ENCODE results near the gene PEX10. TPM values are rescaled to one million over a fixed set of nuclear protein-coding genes. Genes with fewer than 3 reads are reported as not detected.

Gene PEX10
- total and polyA plus RNA-seq, 10 of the 15 experiments (the other 5 are each of a cell fraction or from before 2014, with no cell fraction given), result 0.24 to 24.9 (median 16.8) TPM; not detected in 1

GRCh38 chr1:2432441-2432844 lies 20.1 kb upstream of the PEX10 start:
- Histone ChIP-seq H3K36me3 (ENCODE audit: control insufficient read depth in 2 of 2, insufficient read depth in 2 of 2, low read length in 1 of 2) (no peaks in the 10 kb centered on the region), H3K27me3 (replicated peaks in 1 of 2; ENCODE audit: control insufficient read depth in 2 of 2, insufficient read depth in 2 of 2, low read length in 1 of 2) (no peaks in the 10 kb centered on the region; a peak in 2 of 4 replicates), H3K4me2 (ENCODE audit: control insufficient read depth, insufficient read depth) (no peak overlapping the region), H3K4me1 (ENCODE audit: control insufficient read depth, insufficient read depth, low read length) (no peaks in the 10 kb centered on the region), H4K20me1 (ENCODE audit: control insufficient read depth, insufficient read depth) (no peaks in the 10 kb centered on the region), H3K9ac (ENCODE audit: control insufficient read depth, insufficient read depth, low read length) (no peak overlapping the region), H2AFZ (ENCODE audit: control insufficient read depth, low read depth, low read length) (no peak overlapping the region), H3K27ac (ENCODE audit: control insufficient read depth, insufficient read depth) (no peak overlapping the region), H3K4me3 (no peak overlapping the region), H3K9me3 (replicated peaks; ENCODE audit: control insufficient read depth, insufficient read depth, low read length) (peaks cover 4% of the 10 kb centered on the region; the same call in 1 of the 3 replicates), H3K79me2 (ENCODE audit: control insufficient read depth, insufficient read depth, low read length) (no peaks in the 10 kb centered on the region)
- no TSS peak for BruUV-seq (replicated peaks)
- POLR2A ChIA-PET, result no interaction called here
- RAD21 ChIA-PET (ENCODE audit: unreplicated experiment), result no interaction called here
- SMC1A ChIA-PET (ENCODE audit: uncharacterized antibody, unreplicated experiment), result no interaction called here
- 18% methylated on average over 16 of the region's 16 CpGs for WGBS (ENCODE audit: insufficient coverage, insufficient replicate concordance, low lambda C conversion rate, missing lambda C conversion rate)
- intact Hi-C loops (cut with micrococcal nuclease; ENCODE audit: unreplicated experiment), result no loop called here
- in situ Hi-C loops (cut with MboI), result no loop called here
- FAIRE-seq (no peak), DNase-seq (ENCODE audit: low read depth, low spot score) (no peak), ATAC-seq (no peak)
- CTCF ChIA-PET, result no interaction called here
- no peak for TF ChIP-seq POLR2AphosphoS2 (IDR thresholded peaks at IDR 0.05; ENCODE audit: low read depth, low read length)
- no peak for TF ChIP-seq YY1 (IDR thresholded peaks at IDR 0.05; ENCODE audit: low read depth, low read length)
- TF ChIP-seq MYC (IDR thresholded peaks at IDR 0.05; ENCODE audit: insufficient read depth, insufficient read length, insufficient replicate concordance, low read length, severe bottlenecking), result no peak
- no peak for TF ChIP-seq SRF (IDR thresholded peaks at IDR 0.05; ENCODE audit: low read depth in 2 of 2, low read length in 2 of 2)
- TF ChIP-seq ZNF24 (IDR thresholded peaks at IDR 0.05), result no peak
- no peak for TF ChIP-seq PAX5 (IDR thresholded peaks at IDR 0.05; ENCODE audit: borderline replicate concordance, low read depth, low read length)
- TF ChIP-seq STAT1 (conservative IDR thresholded peaks at IDR 0.05), result no peak
- TF ChIP-seq CHD1 (IDR thresholded peaks at IDR 0.05; ENCODE audit: low read depth, low read length), result no peak
- TF ChIP-seq E2F4 (IDR thresholded peaks at IDR 0.05; ENCODE audit: low read depth, low read length), result no peak
- no peak for TF ChIP-seq NFXL1 (IDR thresholded peaks at IDR 0.05; ENCODE audit: borderline replicate concordance)
- TF ChIP-seq CUX1 (IDR thresholded peaks at IDR 0.05; ENCODE audit: insufficient replicate concordance, low read depth, low read length), result no peak
- TF ChIP-seq PAX8 (IDR thresholded peaks at IDR 0.05), result no peak
- no peak for TF ChIP-seq RFX5 (IDR thresholded peaks at IDR 0.05; ENCODE audit: low read depth, low read length)
- TF ChIP-seq ATF7 (IDR thresholded peaks at IDR 0.05; ENCODE audit: low read depth), result no peak
- TF ChIP-seq NR2F1 (conservative IDR thresholded peaks at IDR 0.05), result no peak
- TF ChIP-seq NFYA (IDR thresholded peaks at IDR 0.05; ENCODE audit: borderline replicate concordance, low read depth, low read length), result no peak
